HL-60 (cell line): ENCODE results near the gene IP6K1.

Source experiments
- CTCF ChIP-seq: IDR thresholded peaks from one replicate; pipeline ENCODE4 v1.5.1; 2011; ENCODE audit warnings: low read length, control low read depth, inconsistent platforms; ENCODE audit not compliant: insufficient read depth
- GABPA ChIP-seq: IDR thresholded peaks from 2 replicates; pipeline ENCODE4 v1.6.1; 2012; ENCODE audit warnings: low read depth

GRCh38 chr3:49781415-49782199 is 4.7 kb downstream of the IP6K1 start:
- no peak for TF ChIP-seq CTCF
- no peak for TF ChIP-seq GABPA
